IMR-90 (cell line): Measurements from ENCODE around the gene PLD5. TPM values are rescaled to one million over a fixed set of nuclear protein-coding genes. Genes with fewer than 3 reads are reported as not detected.

Experiments used
- ATAC-seq: fragments of 200-7000 bp; cut with Tn5 transposase; 2 replicates; pipeline ENCODE4 v1.9.1; 2020; ENCODE audit warnings: low read depth, mild to moderate bottlenecking, moderate library complexity
- BruUV-seq: library from RNA; stranded (reverse); fragments of 400-500 nt; replicated peaks from 2 replicates; lab custom pipeline; 2021; lab: Mats Ljungman, UMichigan
- CTCF ChIA-PET: fragments of 300-600 bp; formaldehyde crosslinking; extraction: SDS; loops from one replicate; lab custom pipeline; 2021; ENCODE audit warnings: antibody characterized with exemption; lab: Yijun Ruan, JAX
- POLR2A ChIA-PET: fragments of 300-600 bp; sonication (Branson Sonifier 250); formaldehyde crosslinking; loops from one replicate; lab custom pipeline; 2022; ENCODE audit warnings: antibody characterized with exemption; ENCODE audit not compliant: unreplicated experiment; lab: Charles Lee
- DNase-seq: peaks from one replicate; pipeline ENCODE4 v3.0.0; 2013
- H2AFZ ChIP-seq: replicated peaks from 2 replicates; pipeline ENCODE3; 2013; ENCODE audit warnings: low read length, mild to moderate bottlenecking; ENCODE audit not compliant: poor library complexity
- H2AK5ac ChIP-seq: 2 replicates; pipeline ENCODE4 v1.6.1; 2013; ENCODE audit warnings: low read depth, low read length, inconsistent platforms
- H2AK9ac ChIP-seq: replicated peaks from 2 replicates; pipeline ENCODE3; 2013; ENCODE audit warnings: mild to moderate bottlenecking, low read depth, low read length, moderate library complexity; ENCODE audit not compliant: poor library complexity
- H2BK120ac ChIP-seq: 2 replicates; pipeline ENCODE4 v1.6.1; 2013; ENCODE audit warnings: low read depth, low read length, inconsistent platforms
- H2BK15ac ChIP-seq: 3 replicates; pipeline ENCODE4 v1.6.1; 2013; ENCODE audit warnings: low read depth, low read length, inconsistent platforms
- H2BK20ac ChIP-seq: 2 replicates; pipeline ENCODE4 v1.6.1; 2013; ENCODE audit warnings: low read depth, mild to moderate bottlenecking, inconsistent platforms, low read length, moderate library complexity
- H2BK5ac ChIP-seq: 2 replicates; pipeline ENCODE4 v1.6.1; 2013; ENCODE audit warnings: mild to moderate bottlenecking, low read depth, low read length, inconsistent platforms; ENCODE audit not compliant: poor library complexity, severe bottlenecking
- H3K14ac ChIP-seq: replicated peaks from 2 replicates; pipeline ENCODE4 v1.6.1; 2013; ENCODE audit warnings: low read depth, low read length, inconsistent platforms
- H3K18ac ChIP-seq: 2 replicates; pipeline ENCODE4 v1.6.1; 2013; ENCODE audit warnings: low read depth, low read length, control low read depth
- H3K23ac ChIP-seq: 2 replicates; pipeline ENCODE4 v1.6.1; 2013; ENCODE audit warnings: low read depth, low read length, inconsistent platforms
- H3K27ac ChIP-seq: 2 replicates; pipeline ENCODE4 v1.5.1; 2013; ENCODE audit warnings: mild to moderate bottlenecking, control low read depth, low read length; ENCODE audit not compliant: insufficient read depth
- H3K27me3 ChIP-seq: 2 replicates; pipeline ENCODE4 v1.6.1; 2013; ENCODE audit warnings: low read length; ENCODE audit not compliant: control insufficient read depth, insufficient read depth
- H3K36me3 ChIP-seq: 2 replicates; pipeline ENCODE4 v1.6.1; 2013; ENCODE audit warnings: low read length, mixed read lengths; ENCODE audit not compliant: control insufficient read depth, insufficient read depth
- H3K4ac ChIP-seq: 2 replicates; pipeline ENCODE4 v1.6.1; 2013; ENCODE audit warnings: low read depth, low read length, inconsistent platforms
- H3K4me1 ChIP-seq: 2 replicates; pipeline ENCODE4 v1.6.1; 2013; ENCODE audit warnings: low read length, mixed read lengths; ENCODE audit not compliant: control insufficient read depth, insufficient read depth
- H3K4me2 ChIP-seq: 2 replicates; pipeline ENCODE4 v1.6.1; 2013; ENCODE audit warnings: low read depth, mild to moderate bottlenecking, control low read depth, low read length, moderate library complexity
- H3K4me3 ChIP-seq: 2 replicates; pipeline ENCODE4 v1.5.1; 2013; ENCODE audit warnings: low read depth, mild to moderate bottlenecking, control low read depth, low read length, moderate library complexity; ENCODE audit not compliant: insufficient read depth
- H3K56ac ChIP-seq: 2 replicates; pipeline ENCODE4 v1.6.1; 2013; ENCODE audit warnings: low read length, inconsistent platforms; ENCODE audit not compliant: insufficient read depth; ENCODE audit errors: extremely low read depth
- H3K79me1 ChIP-seq, 2 experiments: 2 replicates each; pipeline ENCODE4 v1.6.1; 2013; ENCODE audit warnings: low read length in 2 of 2, inconsistent platforms in 1 of 2, low read depth in 1 of 2
- H3K9ac ChIP-seq: 2 replicates; pipeline ENCODE4 v1.6.1; 2013; ENCODE audit warnings: low read depth, low read length, control low read depth
- H3K9me1 ChIP-seq: 2 replicates; pipeline ENCODE4 v1.6.1; 2013; ENCODE audit warnings: low read length, inconsistent platforms; ENCODE audit not compliant: insufficient read depth
- H3K9me3 ChIP-seq: 2 replicates; pipeline ENCODE4 v1.6.1; 2013; ENCODE audit warnings: low read length; ENCODE audit not compliant: control insufficient read depth, insufficient read depth
- H4K20me1 ChIP-seq: 2 replicates; pipeline ENCODE4 v1.6.1; 2013; ENCODE audit warnings: low read length, inconsistent platforms; ENCODE audit not compliant: insufficient read depth
- H4K5ac ChIP-seq: 2 replicates; pipeline ENCODE4 v1.6.1; 2013; ENCODE audit warnings: mild to moderate bottlenecking, low read depth, low read length, control low read depth
- H4K8ac ChIP-seq, 2 experiments: 2 replicates each; pipeline ENCODE4 v1.6.1; 2013; ENCODE audit warnings: low read depth in 2 of 2, low read length in 2 of 2, control low read depth in 1 of 2, inconsistent platforms in 1 of 2
- H4K91ac ChIP-seq: 2 replicates; pipeline ENCODE4 v1.6.1; 2013; ENCODE audit warnings: low read depth, low read length, inconsistent platforms; ENCODE audit not compliant: insufficient read depth
- BHLHE40 ChIP-seq: fragments of 150-350 bp; IDR thresholded peaks from 2 replicates; pipeline ENCODE4 v1.6.1; 2016; ENCODE audit warnings: mild to moderate bottlenecking, low read depth, low read length
- CEBPB ChIP-seq: IDR thresholded peaks from 2 replicates; pipeline ENCODE4 v1.6.1; 2012; ENCODE audit warnings: low read depth, low read length, improper control_type of control experiment
- MAFK ChIP-seq: IDR thresholded peaks from 2 replicates; pipeline ENCODE4 v1.6.1; 2012; ENCODE audit warnings: low read depth, low read length, improper control_type of control experiment
- MXI1 ChIP-seq: IDR thresholded peaks from 2 replicates; pipeline ENCODE4 v1.6.1; 2012; ENCODE audit warnings: low read depth, mild to moderate bottlenecking, low read length, moderate library complexity, borderline replicate concordance
- NFE2L2 ChIP-seq: fragments of 150-350 bp; IDR thresholded peaks from 2 replicates; pipeline ENCODE4 v1.6.1; 2016; ENCODE audit warnings: low read depth, mild to moderate bottlenecking, low read length
- RAD21 ChIP-seq: IDR thresholded peaks from 2 replicates; pipeline ENCODE4 v1.6.1; 2012; ENCODE audit warnings: low read length, improper control_type of control experiment
- whole genome bisulfite sequencing, 2 experiments: methylation state at CpG; one replicate each; pipeline versions ENCODE4 v1.1.5 to v1.1.7; 2013; ENCODE audit warnings: missing lambda C conversion rate in 2 of 2; ENCODE audit not compliant: insufficient read length in 1 of 2; ENCODE audit errors: extremely low coverage in 2 of 2; 5-methylcytosine and 5-hydroxymethylcytosine counted together
- dilution Hi-C: fragments of 300-500 bp; cut with HindIII; formaldehyde crosslinking; loops from one replicate; pipeline ENCODE4 v1.14.3; 2018; ENCODE audit warnings: low sequenced_read_pairs; ENCODE audit not compliant: unreplicated experiment
- in situ Hi-C: fragments of 300-500 bp; cut with MboI; formaldehyde crosslinking; loops from 3 replicates; pipeline ENCODE4 v1.14.3; 2019; ENCODE audit warnings: low sequenced_read_pairs, inconsistent platforms, mixed read lengths
- intact Hi-C: fragments of 100-400 bp; cut with micrococcal nuclease; formaldehyde crosslinking; loops from 2 replicates; pipeline ENCODE4 v1.10.0; 2022
- polyA plus RNA-seq, 3 experiments: library from polyadenylated mRNA; depleted of rRNA; stranded (reverse); fragments of >200 nt; gene quantifications; 2 replicates each; pipeline ENCODE4 v1.2.3, GENCODE V29; 2012; ENCODE audit warnings: low replicate concordance in 1 of 3
- total RNA-seq: library from RNA; depleted of rRNA; stranded (reverse); fragments of >200 nt; gene quantifications from 2 replicates; pipeline ENCODE4 v1.2.3, GENCODE V29; 2012

The PLD5 gene
- total and polyA plus RNA-seq, 2 of the 4 experiments (the other 2 are of a cell fraction), result not detected

GRCh38 chr1:242470774-242471173 lies 53.7 kb downstream of the PLD5 start:
- no peak overlapping the region for H3K56ac ChIP-seq
- whole genome bisulfite sequencing, 2 experiments, result 40% methylated on average over 1 of the region's 6 CpGs; no CpG with 5 or more reads in 1 of the 2 experiments
- H4K8ac ChIP-seq, result no peak overlapping the region
- H3K9ac ChIP-seq, result no peak overlapping the region
- H3K4me3 ChIP-seq, result no peak overlapping the region
- H2AK5ac ChIP-seq, result no peak overlapping the region
- no peaks in the 10 kb centered on the region for H4K20me1 ChIP-seq
- H2AFZ ChIP-seq, result no peak overlapping the region
- H3K27me3 ChIP-seq, result no peaks in the 10 kb centered on the region
- ATAC-seq (no peak), DNase-seq (no peak)
- no peak overlapping the region for H3K4ac ChIP-seq
- no peak overlapping the region for H2BK15ac ChIP-seq
- no peak overlapping the region for H4K91ac ChIP-seq
- ChIA-PET CTCF (interaction anchor here (0.6 kb wide), 1 partner anchor 60 kb away, joined by 3 read pairs; no protein-coding TSS in a partner anchor), POLR2A (no interaction called here)
- no peaks in the 10 kb centered on the region for H3K36me3 ChIP-seq
- no peak overlapping the region for H2AK9ac ChIP-seq
- H3K23ac ChIP-seq, result no peak overlapping the region
- no peak overlapping the region for H2BK5ac ChIP-seq
- H3K18ac ChIP-seq, result no peak overlapping the region
- peaks cover 14% of the 10 kb centered on the region for H3K9me3 ChIP-seq
- dilution Hi-C loops, result no loop called here
- no peak overlapping the region for H3K27ac ChIP-seq
- no peak overlapping the region for H2BK20ac ChIP-seq
- no peak overlapping the region for H3K4me2 ChIP-seq
- H4K5ac ChIP-seq, result no peak overlapping the region
- no peaks in the 10 kb centered on the region for H3K79me1 ChIP-seq
- intact Hi-C loops, result no loop called here
- in situ Hi-C loops, result loop anchor here (25.0 kb wide), 1 partner anchor 842 kb away; no protein-coding TSS in a partner anchor
- H2BK120ac ChIP-seq, result no peak overlapping the region
- no peaks in the 10 kb centered on the region for H3K9me1 ChIP-seq
- no peak overlapping the region for H3K14ac ChIP-seq
- no TSS peak for BruUV-seq
- TF ChIP-seq MXI1 (no peak), NFE2L2 (no peak), MAFK (no peak), RAD21 (no peak), CEBPB (no peak), BHLHE40 (no peak)
- H3K4me1 ChIP-seq, result no peaks in the 10 kb centered on the region
